Upper lobe of left lung (tissue), 6 donors: ENCODE results near the gene ALS2. TPM values are rescaled to one million over a fixed set of nuclear protein-coding genes. Genes with fewer than 3 reads are reported as not detected.

Source experiments
- ATAC-seq, 2 donors: fragments of 200-7000 bp; cut with Tn5 transposase; one replicate each; pipeline ENCODE4 v1.9.1; 2022; ENCODE audit warnings: mild to moderate bottlenecking in 2 of 2, moderate library complexity in 2 of 2; ENCODE audit not compliant: low FRiP score in 2 of 2
- DNase-seq, 2 donors: peaks; one replicate each; pipeline ENCODE4 v3.0.0-alpha.2; 2019 to 2020
- H3K27ac ChIP-seq, 4 donors: fragments of 200-600 bp; sonication (generic); one replicate each; pipeline ENCODE4 v1.5.1; 2016 to 2019
- H3K27me3 ChIP-seq, 4 donors: fragments of 200-600 bp; sonication (generic); one replicate each; pipeline ENCODE4 v1.5.1; 2017 to 2019
- H3K36me3 ChIP-seq, 4 donors: fragments of 200-600 bp; sonication (generic); one replicate each; pipeline ENCODE4 v1.5.1; 2016 to 2019
- H3K4me1 ChIP-seq, 4 donors: fragments of 200-600 bp; sonication (generic); one replicate each; pipeline ENCODE4 v1.5.1; 2018 to 2019
- H3K4me3 ChIP-seq, 4 donors: fragments of 200-600 bp; sonication (generic); one replicate each; pipeline ENCODE4 v1.5.1; 2017 to 2019; ENCODE audit warnings: mild to moderate bottlenecking in 2 of 4, moderate library complexity in 1 of 4
- H3K9me3 ChIP-seq, 4 donors: fragments of 200-600 bp; sonication (generic); one replicate each; pipeline ENCODE4 v1.5.1; 2018 to 2019
- CTCF ChIP-seq, 6 experiments: fragments of 450-650 bp in 4 of 6; fragments of 200-600 bp in 2 of 6; sonication (generic) in 2 of 6; IDR thresholded peaks; one replicate each; pipeline ENCODE4 v1.5.1; 2016 to 2019; ENCODE audit warnings: antibody characterized with exemption in 6 of 6
- EP300 ChIP-seq, 4 donors: sonication (generic); formaldehyde crosslinking; IDR thresholded peaks; one replicate each; pipeline ENCODE4 v1.5.1; 2017; ENCODE audit warnings: antibody characterized with exemption in 4 of 4, control low read depth in 2 of 4
- POLR2A ChIP-seq, 4 donors: fragments of 450-650 bp; IDR thresholded peaks; one replicate each; pipeline ENCODE4 v1.5.1; 2016 to 2017; ENCODE audit warnings: antibody characterized with exemption in 4 of 4, mild to moderate bottlenecking in 2 of 4
- POLR2AphosphoS5 ChIP-seq, 2 donors: sonication (generic); formaldehyde crosslinking; IDR thresholded peaks; one replicate each; pipeline ENCODE4 v1.5.1; 2017; ENCODE audit warnings: antibody characterized with exemption in 2 of 2
- WGBS, 2 donors: methylation state at CpG; one replicate each; pipeline ENCODE4 v1.1.5; 2017 to 2018; 5-methylcytosine and 5-hydroxymethylcytosine counted together
- total RNA-seq, 6 donors: library from RNA; depleted of rRNA in 4 of 6; stranded (reverse); fragments of >200 nt in 4 of 6; gene quantifications; one replicate each; pipeline versions ENCODE4 v1.1.0 to v1.2.1, GENCODE V29; 2016 to 2021
- donor health status: DM: no; HTN: no; CAD: no; lungs with moderate emphysema.
- donor health status: DM: no; HTN: yes; CAD: no; lungs with severe emphysema.

Gene ALS2
- total RNA-seq, 6 donors from 2014 or later = 16.5 to 27.8 (median 22.7) TPM

GRCh38 chr2:201797175-201797840, 16.6 kb upstream of the ALS2 start:
- no peak overlapping the region for H3K4me3 ChIP-seq
- 66% methylated on average over 5 of the region's 5 CpGs for WGBS, 2 donors

DNA sequence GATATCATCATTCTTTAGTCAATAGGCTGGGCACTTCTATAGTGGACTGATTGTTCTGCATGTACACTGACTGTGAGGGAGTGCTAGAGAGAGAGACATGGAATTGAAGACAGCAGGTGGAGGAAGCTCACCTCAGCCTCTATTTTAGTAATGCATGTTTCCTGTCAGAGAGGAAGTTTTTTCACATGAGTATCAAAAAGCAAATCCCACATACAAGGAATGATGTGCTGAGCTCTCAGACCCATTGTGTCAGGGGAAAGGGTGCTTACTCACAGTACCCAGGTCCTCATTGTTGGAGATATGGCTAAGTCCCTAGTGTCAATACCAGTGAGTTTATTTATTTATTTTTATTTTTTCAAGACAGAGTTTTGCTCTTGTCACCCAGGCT, 15.7 kb upstream of the ALS2 start:
- Histone ChIP-seq H3K27me3 (no peaks in the 10 kb centered on the region), H3K36me3 (no peaks in the 10 kb centered on the region), H3K4me1 (no peaks in the 10 kb centered on the region), H3K27ac (no peak overlapping the region), H3K4me3 (no peak overlapping the region), H3K9me3 (no peaks in the 10 kb centered on the region)
- no peak for TF ChIP-seq POLR2AphosphoS5 (IDR thresholded peaks at IDR 0.05)
- no peak for TF ChIP-seq POLR2A (IDR thresholded peaks at IDR 0.05)
- TF ChIP-seq CTCF (IDR thresholded peaks at IDR 0.05) = no peak
- TF ChIP-seq EP300 (IDR thresholded peaks at IDR 0.05) = no peak
- ATAC-seq (no peak), DNase-seq (no peak)

More at GRCh38 chr2:201797175-201797840, 16.6 kb upstream of the ALS2 start:
- Histone ChIP-seq H3K4me1 (no peaks in the 10 kb centered on the region), H3K27me3 (no peaks in the 10 kb centered on the region), H3K36me3 (no peaks in the 10 kb centered on the region), H3K27ac (no peak overlapping the region), H3K9me3 (no peaks in the 10 kb centered on the region)
- DNase-seq (no peak), ATAC-seq (no peak)
- no peak for TF ChIP-seq POLR2AphosphoS5 (IDR thresholded peaks at IDR 0.05)
- no peak for TF ChIP-seq EP300 (IDR thresholded peaks at IDR 0.05)
- no peak for TF ChIP-seq POLR2A (IDR thresholded peaks at IDR 0.05)
- no peak for TF ChIP-seq CTCF (IDR thresholded peaks at IDR 0.05)

DNA sequence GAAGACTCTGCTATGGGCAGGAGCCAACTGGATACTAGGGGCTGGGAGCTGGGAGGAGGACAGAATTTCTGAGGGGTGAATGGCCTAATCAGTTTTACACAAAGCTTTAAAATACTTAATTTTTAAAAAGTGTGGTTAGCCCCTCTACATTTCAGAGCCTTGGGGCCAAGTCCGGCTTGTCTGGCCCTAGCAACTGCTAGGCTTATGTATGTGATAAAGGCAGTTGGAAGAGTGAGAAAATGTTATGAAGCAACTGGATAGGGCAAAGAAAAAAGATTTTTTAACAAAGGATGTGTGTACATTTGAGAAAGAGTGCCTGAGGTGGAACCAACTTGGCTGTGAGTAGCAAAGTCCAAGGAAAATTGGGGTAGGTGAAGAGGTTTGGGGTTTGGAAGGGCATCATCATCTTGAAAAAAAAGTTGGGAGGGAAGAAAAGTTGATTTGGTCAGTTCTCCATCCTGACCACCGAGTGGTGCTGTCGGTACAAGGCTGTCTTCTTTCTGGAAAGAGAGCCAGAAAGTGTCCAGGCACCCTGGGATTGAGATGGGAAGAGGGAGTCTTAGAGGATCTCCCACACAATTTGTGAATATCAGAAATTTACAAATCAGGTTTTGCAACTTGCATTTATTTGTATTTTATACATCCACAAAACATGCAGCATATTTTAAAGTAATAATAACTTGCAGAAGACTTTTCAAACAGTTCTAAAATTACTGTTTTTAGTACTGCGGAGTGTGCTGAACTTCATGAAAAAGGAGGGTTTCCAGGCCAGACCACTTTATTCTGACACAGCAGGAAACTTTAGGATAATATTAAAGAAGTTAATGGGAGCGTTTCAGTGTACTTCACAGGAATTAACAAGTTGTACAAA, 15.1 kb upstream of the ALS2 start:
- no peak overlapping the region for H3K4me3 ChIP-seq
- no peaks in the 10 kb centered on the region for H3K4me1 ChIP-seq
- 31 to 33% methylated on average over 5 of the region's 5 CpGs for WGBS, 2 donors
- no peaks in the 10 kb centered on the region for H3K27me3 ChIP-seq
- ATAC-seq (peak in 1 of 2 donors; percentile 66), DNase-seq (no peak)
- no peaks in the 10 kb centered on the region for H3K9me3 ChIP-seq
- H3K27ac ChIP-seq = no peak overlapping the region
- no peaks in the 10 kb centered on the region for H3K36me3 ChIP-seq
- TF ChIP-seq CTCF (IDR thresholded peaks at IDR 0.05) = peak in 4 of 6 experiments; percentile 34 to 46 (median 38)
- no peak for TF ChIP-seq POLR2A (IDR thresholded peaks at IDR 0.05)

GRCh38 chr2:201794294-201794693, 13.6 kb upstream of the ALS2 start:
- DNase-seq (no peak), ATAC-seq (no peak)
- TF ChIP-seq POLR2A (IDR thresholded peaks at IDR 0.05) (no peak), CTCF (IDR thresholded peaks at IDR 0.05) (no peak), POLR2AphosphoS5 (IDR thresholded peaks at IDR 0.05) (no peak), EP300 (IDR thresholded peaks at IDR 0.05) (no peak)
- no peaks in the 10 kb centered on the region for H3K9me3 ChIP-seq
- no peaks in the 10 kb centered on the region for H3K36me3 ChIP-seq
- H3K4me1 ChIP-seq = no peaks in the 10 kb centered on the region
- no peak overlapping the region for H3K4me3 ChIP-seq
- WGBS, 2 donors = 82 to 93% methylated on average over 6 of the region's 6 CpGs
- no peaks in the 10 kb centered on the region for H3K27me3 ChIP-seq
- no peak overlapping the region for H3K27ac ChIP-seq
